PFSK-1 (cell line): ENCODE results near the gene C2orf72.

Source experiments
- FOXP2 ChIP-seq: optimal IDR thresholded peaks from 2 replicates; pipeline ENCODE3; 2011; ENCODE audit warnings: borderline replicate concordance, control low read depth, inconsistent platforms; ENCODE audit not compliant: insufficient read depth; ENCODE audit errors: extremely low read length, extremely low read depth
- POLR2AphosphoS5 ChIP-seq: IDR thresholded peaks from 2 replicates; pipeline ENCODE4 v1.6.1; 2012; ENCODE audit warnings: low read depth, mild to moderate bottlenecking, control low read depth, low read length, moderate library complexity
- REST ChIP-seq, 2 experiments: IDR thresholded peaks; 2 replicates each; pipeline versions ENCODE4 v1.6.1 to v1.8.0; 2011 to 2012; ENCODE audit warnings: low read depth in 2 of 2, low read length in 2 of 2, control low read depth in 1 of 2, inconsistent platforms in 1 of 2, mild to moderate bottlenecking in 1 of 2, moderate library complexity in 1 of 2; ENCODE audit not compliant: insufficient read depth in 1 of 2
- SIN3A ChIP-seq: IDR thresholded peaks from 2 replicates; pipeline ENCODE4 v1.6.1; 2012; ENCODE audit warnings: mild to moderate bottlenecking, low read length, moderate library complexity, borderline replicate concordance; ENCODE audit not compliant: insufficient read depth
- TAF1 ChIP-seq: IDR thresholded peaks from 2 replicates; pipeline ENCODE4 v1.6.1; 2012; ENCODE audit warnings: low read length, control low read depth, borderline replicate concordance; ENCODE audit not compliant: insufficient read depth

Gene C2orf72

GRCh38 chr2:231047274-231047922 is 10.1 kb downstream of the C2orf72 start:
- TF ChIP-seq POLR2AphosphoS5 = no peak
- TF ChIP-seq TAF1 = no peak
- no peak for TF ChIP-seq SIN3A

GRCh38 chr2:231047923-231048915 is 10.9 kb downstream of the C2orf72 start:
- TF ChIP-seq POLR2AphosphoS5 = no peak
- TF ChIP-seq FOXP2 = no peak
- TF ChIP-seq SIN3A = no peak
- TF ChIP-seq TAF1 = no peak
- TF ChIP-seq REST (IDR thresholded peaks at IDR 0.05; ENCODE audit: insufficient read depth in 1 of 2, low read depth in 2 of 2, low read length in 2 of 2) = no peak

- TF ChIP-seq SIN3A = no peak
These were observed 12.1 kb downstream of the C2orf72 start for GRCh38 chr2:231049286-231050017.

- TF ChIP-seq FOXP2 = no peak
- TF ChIP-seq POLR2AphosphoS5 = no peak
- no peak for TF ChIP-seq SIN3A
- no peak for TF ChIP-seq REST (IDR thresholded peaks at IDR 0.05; ENCODE audit: insufficient read depth in 1 of 2, low read depth in 2 of 2, low read length in 2 of 2)
- no peak for TF ChIP-seq TAF1
These were observed 12.9 kb downstream of the C2orf72 start for GRCh38 chr2:231050018-231050901.

GRCh38 chr2:231051116-231051515 is 13.8 kb downstream of the C2orf72 start:
- no peak for TF ChIP-seq TAF1

- TF ChIP-seq REST (IDR thresholded peaks at IDR 0.05; ENCODE audit: insufficient read depth in 1 of 2, low read depth in 2 of 2, low read length in 2 of 2) (no peak), TAF1 (no peak), POLR2AphosphoS5 (peak; percentile 56; the same call in 1 of the 2 replicates)
These were observed 15.4 kb downstream of the C2orf72 start for GRCh38 chr2:231052494-231053451.
